HUDEP-2 (cell line): ENCODE results near the gene DGCR2.
"Not testable (repeated sequence)": the region's sequence is repeated elsewhere in the genome, so short reads cannot be mapped to it uniquely, and the experiment has no call there.

Experiments used
- DNase-seq, 76 experiments: peaks; one replicate each; lab custom pipeline; 2025; ENCODE audit not compliant: unreplicated experiment in 76 of 76; lab: John Stamatoyannopoulos, UW

The DGCR2 gene

DNA sequence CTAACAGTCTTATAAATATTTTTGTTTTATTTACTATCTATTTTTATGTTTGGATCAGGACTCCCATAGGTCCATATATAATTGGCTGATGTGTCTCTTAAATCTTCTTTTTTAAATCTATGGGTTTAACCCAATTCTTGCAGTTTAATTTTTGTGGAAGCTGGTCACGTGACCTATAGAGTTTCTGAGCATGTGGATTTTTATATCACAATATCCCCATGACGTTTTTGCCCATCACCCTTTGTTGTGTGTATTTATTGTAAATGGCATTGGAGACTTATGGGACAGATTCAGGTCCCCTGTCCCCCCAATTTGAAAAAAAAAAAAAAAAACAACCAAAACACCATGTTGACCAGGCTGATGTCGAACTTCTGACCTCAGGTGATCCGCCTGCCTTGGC, 107.3 kb downstream of the DGCR2 start:
- no peak for DNase-seq

DNA sequence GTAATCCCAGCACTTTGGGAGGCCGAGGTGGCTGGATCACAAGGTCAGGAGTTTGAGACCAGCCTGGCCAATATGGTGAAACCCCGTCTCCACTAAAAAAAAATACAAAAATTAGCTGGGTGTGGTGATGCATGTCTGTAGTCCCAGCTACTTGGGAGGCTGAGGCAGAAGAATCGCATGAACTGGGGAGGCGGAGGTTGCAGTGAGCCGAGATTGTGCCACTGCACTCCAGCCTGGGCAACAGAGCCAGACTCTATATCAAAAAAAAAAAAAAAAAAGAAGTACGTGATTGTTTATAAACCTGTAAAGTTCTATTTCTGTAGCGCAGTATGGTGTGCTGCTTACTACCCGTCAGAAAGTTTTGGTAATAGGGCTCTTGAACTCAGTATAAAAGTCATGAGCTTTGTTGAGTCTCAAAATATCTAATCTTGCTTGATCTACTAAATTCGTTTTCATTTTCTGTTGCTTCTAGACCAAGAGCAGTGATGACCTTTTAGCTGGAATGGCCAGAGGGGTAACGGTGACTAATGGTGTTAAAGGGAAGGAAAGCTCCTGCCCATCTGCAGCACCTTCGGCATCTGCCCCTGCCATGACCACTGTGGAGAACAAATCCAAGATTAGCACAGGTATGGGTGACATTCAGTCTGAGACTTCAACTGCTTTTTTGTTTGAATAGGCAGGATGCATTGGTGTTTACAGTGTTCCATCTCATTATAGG, 108.2 kb downstream of the DGCR2 start:
- not testable (repeated sequence) for DNase-seq

DNA sequence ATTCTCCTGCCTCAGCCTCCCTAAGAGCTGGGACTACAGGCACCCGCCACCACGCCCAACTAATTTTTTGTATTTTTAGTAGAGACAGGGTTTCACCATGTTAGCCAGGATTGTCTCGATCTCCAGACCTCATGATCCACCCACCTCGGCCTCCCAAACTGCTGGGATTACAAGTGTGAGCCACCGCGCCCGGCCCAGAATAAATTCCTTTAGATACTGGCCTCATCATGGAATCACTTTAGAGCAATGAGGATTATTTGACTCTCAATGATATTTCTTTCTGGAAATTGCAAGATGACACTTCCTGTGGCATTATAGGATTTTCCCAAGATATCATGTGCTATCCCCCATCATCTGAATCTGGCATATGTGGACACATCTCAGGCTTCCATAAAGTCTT, 108.8 kb downstream of the DGCR2 start:
- not testable (repeated sequence) for DNase-seq

DNA sequence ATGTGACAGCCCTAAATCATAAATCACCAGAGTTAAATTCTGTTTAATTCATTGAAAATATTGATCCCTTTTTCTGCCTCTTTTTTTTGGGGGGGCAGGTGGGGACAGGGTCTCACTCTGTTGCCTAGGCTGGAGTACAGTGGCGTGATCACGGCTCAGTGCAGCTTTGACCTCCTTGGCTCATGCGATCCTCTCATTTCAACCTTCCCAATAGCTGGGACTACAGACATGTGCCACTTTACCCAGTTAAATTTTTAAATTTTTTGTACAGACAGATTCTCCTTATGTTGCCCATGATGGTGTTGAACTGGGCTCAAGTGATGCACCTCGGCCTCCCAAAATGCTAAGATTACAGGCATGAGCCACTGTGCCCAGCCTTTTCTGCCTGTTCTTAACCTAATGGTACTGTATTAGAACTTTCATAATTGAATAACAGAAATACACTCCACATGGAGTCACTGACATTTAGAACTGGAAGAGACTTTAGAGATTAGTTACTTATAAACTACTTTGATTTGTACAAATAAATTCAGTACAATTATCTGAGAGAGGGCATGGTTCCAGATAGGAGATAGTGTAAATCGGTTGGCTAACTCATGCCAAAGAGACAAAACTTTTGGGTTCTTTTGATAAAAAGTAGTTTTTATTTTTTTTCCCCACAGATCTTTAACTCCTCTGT, 109.8 kb downstream of the DGCR2 start:
- no peak for DNase-seq

DNA sequence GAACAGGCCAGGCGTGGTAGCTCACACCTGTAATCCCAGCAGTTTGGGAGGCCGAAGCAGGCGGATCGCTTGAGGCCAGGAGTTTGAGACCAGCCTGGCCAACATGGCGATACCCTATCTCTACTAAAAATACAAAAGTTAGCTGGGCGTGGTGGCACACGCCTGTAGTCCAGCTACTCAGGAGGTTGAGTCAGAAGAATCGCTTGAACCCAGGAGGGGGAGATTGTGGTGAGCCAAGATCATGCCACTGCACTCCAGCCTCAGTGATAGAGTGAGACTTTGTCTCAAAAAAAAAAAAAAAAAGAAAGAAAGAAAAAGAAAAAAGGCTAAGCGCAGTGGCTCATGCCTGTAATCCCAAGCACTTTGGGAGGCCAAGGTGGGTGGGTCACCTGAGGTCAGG, 110.6 kb downstream of the DGCR2 start:
- DNase-seq, result peak in 31 of 76 experiments; percentile 4 to 61 (median 26)

DNA sequence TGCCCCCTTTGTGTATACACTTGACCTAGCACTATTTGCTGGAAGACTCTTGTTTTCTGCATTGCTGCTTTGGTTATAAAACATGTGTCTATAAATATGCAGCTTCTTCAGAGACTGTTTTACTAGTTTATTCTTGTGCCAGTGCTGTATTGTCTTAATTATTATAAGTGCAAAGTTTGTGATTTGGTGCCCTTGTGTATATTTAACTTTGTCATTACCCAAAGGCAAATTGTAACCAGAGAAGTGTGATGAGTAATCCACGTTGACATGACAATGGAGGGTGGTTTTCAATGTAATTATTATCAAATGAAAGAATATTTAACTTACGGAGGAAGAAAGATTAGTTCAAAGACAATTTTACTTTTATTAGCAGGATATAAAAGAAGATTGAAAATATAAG, 111.1 kb downstream of the DGCR2 start:
- DNase-seq, result no peak

DNA sequence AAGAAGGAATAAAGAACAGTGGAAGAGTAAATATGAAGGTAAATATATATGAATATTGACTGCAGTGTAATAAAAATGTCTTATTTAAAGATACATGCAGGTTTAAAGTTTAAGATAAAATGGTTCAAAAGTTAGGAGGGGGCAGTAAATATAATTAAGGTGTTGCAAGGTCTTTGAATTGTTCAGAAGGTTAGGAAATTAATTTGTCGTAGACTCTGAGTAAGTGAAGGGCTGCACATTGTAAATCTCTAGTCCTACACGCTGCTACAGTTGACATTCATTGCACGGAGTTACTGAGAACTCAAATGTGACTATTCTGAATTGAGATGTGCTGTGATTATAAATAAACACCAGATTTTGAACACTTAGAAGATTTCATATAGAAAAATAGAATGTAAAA, 116.3 kb downstream of the DGCR2 start:
- DNase-seq, result no peak

DNA sequence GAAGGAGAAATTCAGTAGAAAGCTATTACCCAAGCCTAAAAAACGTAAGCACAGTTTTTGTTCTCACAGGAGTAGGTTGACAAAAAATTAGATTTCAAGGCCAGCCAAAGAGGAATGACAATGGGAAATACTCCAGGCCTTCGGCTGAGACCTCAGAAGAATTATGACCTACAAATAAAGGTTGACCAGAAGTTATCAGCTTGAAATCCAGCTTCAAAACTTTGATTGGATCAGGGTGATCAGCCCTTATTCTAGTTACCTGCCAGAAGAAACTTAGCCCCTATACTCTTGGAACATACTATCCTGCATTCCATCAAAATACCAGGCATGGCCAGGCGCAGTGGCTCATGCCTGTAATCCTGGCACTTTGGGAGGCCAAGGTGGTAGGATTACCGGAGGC, 117.7 kb downstream of the DGCR2 start:
- no peak for DNase-seq

DNA sequence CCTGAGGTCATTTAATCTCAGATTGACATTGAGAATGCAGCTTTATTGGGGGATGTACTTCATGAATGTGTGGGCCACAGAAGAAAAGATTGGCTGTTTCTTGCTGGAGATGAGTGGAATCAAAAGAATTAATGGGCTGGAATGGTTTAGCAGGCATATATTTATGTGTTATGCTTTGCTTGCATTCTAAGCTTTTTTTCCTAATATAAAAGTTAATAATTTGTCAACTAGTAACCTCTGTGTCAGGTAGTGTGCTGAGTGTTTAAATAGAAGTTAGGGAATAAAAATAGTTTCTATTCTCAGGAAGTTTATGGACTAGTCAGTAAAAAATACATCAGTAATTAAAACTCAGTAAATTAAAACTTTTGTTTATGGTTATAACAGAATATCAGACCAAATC, 118.7 kb downstream of the DGCR2 start:
- no peak for DNase-seq

DNA sequence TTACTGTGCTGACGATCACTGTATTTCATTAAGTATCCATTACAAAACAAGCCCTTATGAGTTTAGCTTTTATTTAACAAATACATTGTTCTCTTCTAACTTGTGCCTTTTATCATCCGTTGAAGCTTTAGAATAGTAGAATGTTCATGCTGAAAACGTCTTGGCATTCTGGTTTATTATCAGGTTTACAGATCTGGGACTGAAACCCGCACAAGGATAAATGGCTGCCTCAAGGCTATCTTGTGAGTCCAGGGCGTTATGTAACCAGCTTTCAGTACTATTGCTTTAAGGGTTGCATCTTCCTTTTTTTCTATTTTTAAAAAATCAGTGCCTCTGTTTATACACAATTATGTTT, 119.6 kb downstream of the DGCR2 start:
- DNase-seq, result no peak

DNA sequence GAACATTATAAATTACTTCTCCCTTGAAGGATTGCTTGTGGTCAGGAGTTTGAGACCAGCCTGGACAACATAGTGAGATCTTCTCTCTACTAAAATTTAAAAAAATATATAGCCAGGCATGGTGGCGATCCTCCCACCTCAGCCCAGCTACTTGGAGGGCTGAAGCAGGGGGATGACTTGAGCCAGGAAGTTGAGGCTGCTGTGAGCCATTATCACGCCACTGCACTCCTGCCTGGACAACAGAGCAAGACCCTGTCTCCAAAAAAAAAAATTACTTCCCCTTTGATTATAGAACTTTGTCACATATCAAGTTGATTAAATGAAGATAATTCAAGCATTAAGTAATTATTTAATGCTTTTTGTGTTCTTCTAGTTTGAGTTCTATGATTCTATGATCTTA, 121.0 kb downstream of the DGCR2 start:
- DNase-seq, result no peak

DNA sequence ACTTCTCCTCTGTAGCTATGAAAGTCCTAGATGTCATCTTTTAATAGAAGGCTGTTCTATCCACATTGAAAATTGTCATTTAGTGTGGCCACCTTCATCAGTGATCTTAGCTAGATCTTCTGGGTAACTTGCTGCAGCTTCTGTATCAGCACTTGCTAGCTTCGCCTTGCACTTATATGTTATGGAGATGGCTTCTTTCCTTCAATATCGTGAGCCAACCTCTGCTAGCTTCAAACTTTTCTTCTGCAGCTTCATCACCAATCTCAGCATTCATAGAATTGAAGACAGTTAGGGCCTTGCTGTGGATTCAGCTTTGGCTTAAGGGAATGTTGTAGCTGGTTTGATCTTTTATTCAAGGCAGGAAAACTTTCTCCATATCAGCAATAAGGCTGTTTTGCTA, 122.1 kb downstream of the DGCR2 start:
- not testable (repeated sequence) for DNase-seq

DNA sequence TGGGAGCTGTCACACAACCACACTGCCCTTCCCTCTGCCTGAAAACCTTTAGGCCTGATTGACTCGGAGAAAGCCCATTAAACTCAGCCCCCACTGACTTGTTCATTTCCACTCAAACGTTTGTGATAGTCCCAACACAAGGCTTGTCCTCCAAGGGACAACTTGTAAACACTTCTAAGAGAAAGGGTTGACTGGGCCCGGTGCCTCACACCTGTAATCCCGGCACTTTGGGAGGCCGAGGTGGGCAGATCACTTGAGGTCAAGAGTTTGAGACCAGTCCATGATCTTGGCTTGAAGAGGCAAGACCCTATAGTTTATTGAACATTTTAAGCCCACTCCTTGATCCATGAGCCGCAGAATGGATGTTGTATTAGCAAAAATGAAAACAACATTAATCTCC, 122.8 kb downstream of the DGCR2 start:
- DNase-seq, result no peak

DNA sequence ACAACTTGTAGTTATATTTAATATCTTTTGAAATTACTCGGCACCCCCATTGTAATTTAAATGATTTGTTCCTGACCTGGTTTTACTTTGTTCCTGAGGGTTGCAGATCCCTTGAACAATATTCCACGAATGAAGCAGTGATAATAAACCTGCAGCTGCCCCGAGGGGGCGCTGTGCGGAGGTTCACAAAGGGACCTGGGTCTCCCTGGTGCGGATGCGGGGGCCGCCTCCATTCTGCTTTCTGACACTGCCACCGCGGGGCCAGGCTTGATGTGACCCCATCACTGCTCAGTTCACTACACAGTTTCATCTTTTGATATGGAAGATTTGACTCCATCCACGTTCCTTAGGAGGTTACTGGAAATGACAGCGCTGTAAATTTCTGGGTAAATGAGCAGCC, 123.2 kb downstream of the DGCR2 start:
- DNase-seq, result peak in 10 of 76 experiments; percentile 2 to 14 (median 7)

DNA sequence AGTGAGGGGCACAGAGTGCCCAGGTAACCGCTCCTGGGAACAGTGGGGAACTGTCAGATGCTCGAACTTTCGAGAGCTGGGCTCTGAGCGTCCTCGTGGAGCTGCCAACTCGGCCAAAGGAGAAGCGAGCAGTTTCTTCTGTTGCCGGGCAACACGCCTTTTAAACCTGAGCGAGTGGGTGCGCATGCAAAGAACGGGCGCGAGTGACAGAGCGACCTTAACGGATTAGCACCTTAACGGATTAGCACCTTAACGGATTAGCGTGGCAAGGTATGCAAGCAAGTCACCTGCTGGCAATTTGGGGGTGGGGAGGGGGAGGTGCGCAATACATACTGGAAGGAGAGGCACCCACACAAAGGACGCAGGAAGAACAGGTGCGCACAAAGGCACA, 124.3 kb downstream of the DGCR2 start:
- no peak for DNase-seq

DNA sequence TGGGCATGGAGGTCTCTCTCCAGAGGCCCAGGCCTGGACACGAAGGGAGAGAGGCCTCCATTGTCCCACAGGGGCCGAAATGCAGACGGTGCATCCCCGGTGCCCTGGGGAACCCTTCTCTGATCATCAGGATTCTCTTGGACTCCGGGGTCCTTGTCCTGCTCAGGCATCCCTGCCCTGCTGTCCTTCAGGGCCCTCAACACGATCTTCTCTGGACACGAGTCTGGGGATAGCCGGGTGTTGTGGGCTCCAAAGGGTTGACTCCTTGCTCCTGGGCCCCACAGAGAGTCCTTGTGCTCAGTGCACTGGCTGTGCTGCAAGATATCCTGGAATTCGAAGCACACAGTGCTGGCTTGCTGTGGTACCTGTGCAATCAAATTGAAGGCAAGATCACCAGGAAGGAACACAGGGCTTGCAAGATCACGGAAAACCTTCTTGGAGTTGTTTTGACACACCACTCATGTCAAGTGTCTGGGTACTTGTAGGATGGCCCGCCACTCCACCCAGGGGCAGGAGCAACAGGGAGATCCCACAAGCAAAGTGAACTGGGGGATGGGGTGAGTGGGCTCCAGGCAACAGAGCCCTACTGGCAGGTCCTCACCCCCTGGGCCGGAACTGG, 124.8 kb downstream of the DGCR2 start:
- DNase-seq, result no peak

DNA sequence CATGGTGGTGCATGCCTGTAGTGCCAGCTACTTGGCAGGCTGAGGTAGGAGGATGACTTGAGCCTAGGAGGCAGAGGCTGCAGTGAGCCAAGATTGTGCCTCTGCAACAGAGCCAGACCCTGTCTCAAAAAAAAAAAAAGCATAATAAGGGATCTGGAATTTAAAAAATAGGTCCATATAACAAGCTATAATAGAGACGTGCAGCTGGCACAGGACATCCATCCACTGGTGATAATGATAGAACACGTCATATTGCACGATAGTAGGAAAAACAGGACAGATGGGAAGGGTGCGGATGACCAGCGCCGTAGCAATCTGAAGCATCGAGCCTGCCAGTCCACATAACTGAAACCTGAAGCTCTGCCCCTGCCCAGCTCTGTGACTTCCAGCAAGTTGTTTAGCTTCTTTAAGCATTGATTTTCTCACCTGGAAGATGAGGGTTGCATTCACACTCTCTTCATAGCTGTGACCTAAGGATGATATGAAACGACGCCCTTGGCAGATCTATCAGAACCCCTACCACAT, 125.8 kb downstream of the DGCR2 start:
- no peak for DNase-seq

DNA sequence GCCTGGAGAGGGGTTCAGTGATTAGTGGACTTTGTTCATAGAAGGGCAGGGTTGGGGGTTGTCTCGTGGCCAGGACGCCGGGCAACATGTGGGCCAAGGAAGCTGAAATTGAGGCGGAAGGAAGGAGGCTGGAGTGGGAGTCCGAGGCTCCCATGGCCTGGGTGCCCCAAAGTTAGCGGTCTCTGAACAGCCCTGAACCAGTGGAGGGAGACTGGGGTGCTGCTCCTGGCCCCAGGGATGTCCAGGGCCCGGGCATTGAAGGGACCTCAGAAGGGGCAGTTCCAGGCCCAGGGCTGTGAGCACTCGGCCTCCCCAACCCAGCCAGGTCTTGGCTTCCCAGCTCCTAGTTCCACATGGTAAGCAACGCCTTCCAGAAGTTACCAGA, 126.9 kb downstream of the DGCR2 start:
- DNase-seq, result no peak

DNA sequence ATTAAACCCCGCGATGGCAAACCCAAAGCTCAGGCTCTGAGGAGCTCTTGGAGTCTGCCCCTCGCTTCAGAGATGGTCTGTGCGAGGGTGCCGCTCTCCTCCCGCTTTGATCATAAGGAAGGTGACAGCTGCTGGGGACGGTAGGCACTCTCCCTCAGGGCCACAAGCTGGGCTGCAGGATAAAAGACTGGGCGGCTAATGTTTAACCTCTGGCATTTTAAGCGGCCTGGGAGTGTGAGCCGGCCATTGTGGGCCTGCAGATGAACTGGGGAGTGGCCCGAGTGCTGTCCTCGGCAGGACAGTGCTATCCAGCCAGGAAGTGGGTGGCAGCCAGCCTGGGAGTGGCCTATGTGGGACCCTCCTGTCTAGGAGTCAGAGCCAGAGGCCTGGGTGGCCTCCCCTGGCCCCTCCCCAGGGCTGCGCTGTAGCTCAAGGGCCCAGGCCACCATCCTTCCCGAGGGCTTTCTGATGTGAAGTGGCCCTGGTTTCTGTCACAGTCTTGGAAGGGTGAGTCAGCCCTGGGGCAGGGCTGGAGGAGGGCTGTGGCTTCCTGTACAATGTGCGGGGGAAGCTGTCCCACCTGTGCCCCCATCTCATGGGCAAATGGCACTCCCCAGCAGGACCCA, 127.4 kb downstream of the DGCR2 start:
- peak in 1 of 76 experiments; percentile 4 for DNase-seq

DNA sequence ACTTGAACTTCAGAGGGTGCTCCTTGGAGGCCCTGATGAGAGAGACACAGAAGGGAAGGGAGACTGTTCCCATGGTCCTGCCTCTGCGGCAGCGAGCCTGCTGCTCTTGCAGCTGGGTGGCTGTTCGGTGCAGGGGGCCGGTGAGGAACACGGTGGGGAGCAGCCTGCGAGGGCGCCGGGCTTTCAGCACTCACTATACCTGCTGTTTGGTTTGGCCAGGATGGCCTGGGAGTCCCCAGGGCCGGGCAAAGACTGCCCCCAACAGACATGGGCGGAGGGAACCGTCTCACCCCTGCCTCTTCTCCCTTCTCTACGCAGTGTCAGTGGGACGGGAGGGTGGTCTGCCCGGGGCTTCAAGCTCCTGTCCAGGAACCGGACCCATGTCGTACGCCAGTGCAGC, 128.2 kb downstream of the DGCR2 start:
- no peak for DNase-seq

DNA sequence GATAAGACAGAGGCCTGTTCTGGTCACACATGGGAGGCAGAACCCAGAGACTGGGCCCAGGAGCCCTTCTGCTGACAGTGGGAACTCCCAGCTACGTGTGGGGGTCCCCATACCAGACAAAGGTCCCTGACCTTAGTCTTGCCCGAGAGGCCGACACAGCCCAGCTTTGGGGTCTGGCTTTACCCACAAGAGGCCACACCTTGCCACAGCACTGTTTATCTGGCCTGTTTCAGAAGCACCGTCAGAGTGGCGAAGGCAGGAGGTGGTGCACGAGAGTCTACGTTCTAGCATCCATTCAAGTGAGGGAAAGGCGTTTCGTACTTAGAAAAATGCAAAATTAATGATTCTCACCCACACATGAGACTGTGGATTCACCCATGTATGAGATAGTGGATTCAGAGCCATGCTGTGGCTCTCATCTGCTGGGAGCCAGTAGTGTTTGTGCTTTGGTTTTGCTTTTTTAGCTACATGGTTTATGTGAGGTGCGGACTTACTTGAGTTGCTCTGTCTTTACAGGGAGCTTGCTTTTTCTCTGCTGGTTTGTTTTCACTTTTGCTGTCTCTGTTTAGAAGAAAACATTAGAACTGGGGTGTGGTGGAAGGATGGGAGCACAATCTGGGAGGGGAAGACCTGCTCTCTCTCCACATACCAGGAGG, 129.5 kb downstream of the DGCR2 start:
- no peak for DNase-seq
